ENCODE measurements around the gene KCND3.

DNA sequence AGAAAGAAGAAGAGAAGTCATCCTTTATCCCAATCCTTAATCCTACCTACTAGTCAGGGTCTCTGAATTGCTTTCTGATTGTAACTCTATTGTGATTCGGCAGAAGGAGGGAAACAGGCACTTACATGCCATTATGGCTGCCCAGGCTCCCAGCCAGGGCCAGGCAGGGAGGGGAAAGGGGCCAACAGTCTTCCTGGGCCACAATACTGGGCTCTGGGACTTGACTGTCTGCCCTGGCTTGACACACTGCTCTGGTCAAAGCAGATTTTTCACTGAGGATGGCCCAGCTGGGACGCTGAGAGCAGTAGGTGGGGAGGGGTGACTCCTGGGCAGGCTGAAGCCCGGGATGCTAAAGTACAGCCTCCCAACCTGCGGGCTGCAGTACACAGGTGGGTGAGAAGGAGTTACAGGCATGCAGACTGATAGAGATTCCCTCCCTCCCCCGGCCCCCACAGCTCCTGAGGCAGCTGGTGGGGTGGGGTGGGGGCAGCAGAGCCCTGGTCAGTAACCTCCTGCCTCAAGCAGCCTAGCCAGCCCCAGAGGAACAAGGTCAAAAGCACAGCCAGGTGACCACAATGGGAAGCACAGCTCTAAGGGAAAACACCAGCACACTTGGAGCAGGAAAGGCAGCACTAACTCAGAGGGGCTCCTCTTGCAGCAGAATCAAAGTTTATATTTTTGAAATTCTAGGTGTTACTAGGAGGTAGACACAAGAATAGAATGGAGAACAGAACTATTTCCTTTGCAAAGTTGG lies 25.3 kb downstream of the KCND3 start:
- TF ChIP-seq, protein P1, sequence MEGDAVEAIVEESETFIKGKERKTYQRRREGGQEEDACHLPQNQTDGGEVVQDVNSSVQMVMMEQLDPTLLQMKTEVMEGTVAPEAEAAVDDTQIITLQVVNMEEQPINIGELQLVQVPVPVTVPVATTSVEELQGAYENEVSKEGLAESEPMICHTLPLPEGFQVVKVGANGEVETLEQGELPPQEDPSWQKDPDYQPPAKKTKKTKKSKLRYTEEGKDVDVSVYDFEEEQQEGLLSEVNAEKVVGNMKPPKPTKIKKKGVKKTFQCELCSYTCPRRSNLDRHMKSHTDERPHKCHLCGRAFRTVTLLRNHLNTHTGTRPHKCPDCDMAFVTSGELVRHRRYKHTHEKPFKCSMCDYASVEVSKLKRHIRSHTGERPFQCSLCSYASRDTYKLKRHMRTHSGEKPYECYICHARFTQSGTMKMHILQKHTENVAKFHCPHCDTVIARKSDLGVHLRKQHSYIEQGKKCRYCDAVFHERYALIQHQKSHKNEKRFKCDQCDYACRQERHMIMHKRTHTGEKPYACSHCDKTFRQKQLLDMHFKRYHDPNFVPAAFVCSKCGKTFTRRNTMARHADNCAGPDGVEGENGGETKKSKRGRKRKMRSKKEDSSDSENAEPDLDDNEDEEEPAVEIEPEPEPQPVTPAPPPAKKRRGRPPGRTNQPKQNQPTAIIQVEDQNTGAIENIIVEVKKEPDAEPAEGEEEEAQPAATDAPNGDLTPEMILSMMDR (IDR thresholded peaks at IDR 0.05): no peak
- no peak for TF ChIP-seq POLR2A (IDR thresholded peaks at IDR 0.05)
